Tongue (tissue), 2 donors: ENCODE data around the gene IGFBP7. TPM values are rescaled to one million over a fixed set of nuclear protein-coding genes. Genes with fewer than 3 reads are reported as not detected.
A peak's percentile ranks its signal among the peaks of the same experiment; 100 is the strongest.
"Not testable (repeated sequence)": the region's sequence is repeated elsewhere in the genome, so short reads cannot be mapped to it uniquely, and the experiment has no call there.

ENCODE experiments used
- DNase-seq: peaks from one replicate; pipeline ENCODE4 v3.0.0-alpha.2; 2015
- total RNA-seq: library from RNA; depleted of rRNA; stranded (reverse); fragments of >200 nt; gene quantifications from one replicate; pipeline ENCODE4 v1.2.3, GENCODE V29; 2014

The IGFBP7 gene
- total RNA-seq, 1 donor from 2014 or later: 201 TPM

DNA sequence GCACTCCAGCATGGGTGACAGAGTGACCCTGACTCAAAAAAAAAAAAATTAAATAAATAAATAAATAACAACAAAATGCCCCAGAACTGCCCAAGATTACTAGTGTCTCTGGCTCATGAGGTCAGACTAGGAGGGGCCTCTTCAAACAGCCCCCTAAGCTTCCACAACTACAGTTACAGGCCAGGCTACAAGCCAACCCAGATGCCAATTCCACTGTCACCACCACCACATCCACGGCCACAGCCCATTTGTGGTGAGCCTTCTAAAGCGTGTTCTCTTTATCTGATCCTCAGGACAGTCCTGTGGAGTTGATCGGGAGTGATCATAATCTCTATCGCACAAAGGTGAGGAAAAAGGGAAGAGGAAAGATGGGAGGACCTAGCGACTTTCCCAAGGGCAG is 36.6 kb downstream of the IGFBP7 start:
- no peak for DNase-seq

- no peak for DNase-seq
Measured at GRCh38 chr4:57071326-57071725, 38.9 kb downstream of the IGFBP7 start.

DNA sequence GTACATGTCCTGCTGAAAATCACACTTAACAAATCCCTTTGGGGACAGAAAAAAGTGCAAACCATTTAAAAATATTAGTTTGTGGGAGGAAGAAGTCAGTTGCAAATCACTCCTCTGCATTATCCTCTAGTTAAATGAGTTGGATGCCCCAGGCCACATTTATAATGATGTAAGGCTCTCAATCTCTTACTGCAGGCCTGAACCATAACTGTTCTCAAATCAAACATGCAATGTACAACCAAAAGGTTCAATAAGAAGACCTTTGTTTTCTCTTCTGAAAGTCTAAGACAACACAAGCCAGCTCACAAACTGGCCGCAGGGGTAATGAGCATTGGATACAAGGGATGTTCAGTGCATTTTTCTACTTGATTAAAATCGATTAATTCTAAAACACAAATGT is 39.7 kb downstream of the IGFBP7 start:
- no peak for DNase-seq

DNA sequence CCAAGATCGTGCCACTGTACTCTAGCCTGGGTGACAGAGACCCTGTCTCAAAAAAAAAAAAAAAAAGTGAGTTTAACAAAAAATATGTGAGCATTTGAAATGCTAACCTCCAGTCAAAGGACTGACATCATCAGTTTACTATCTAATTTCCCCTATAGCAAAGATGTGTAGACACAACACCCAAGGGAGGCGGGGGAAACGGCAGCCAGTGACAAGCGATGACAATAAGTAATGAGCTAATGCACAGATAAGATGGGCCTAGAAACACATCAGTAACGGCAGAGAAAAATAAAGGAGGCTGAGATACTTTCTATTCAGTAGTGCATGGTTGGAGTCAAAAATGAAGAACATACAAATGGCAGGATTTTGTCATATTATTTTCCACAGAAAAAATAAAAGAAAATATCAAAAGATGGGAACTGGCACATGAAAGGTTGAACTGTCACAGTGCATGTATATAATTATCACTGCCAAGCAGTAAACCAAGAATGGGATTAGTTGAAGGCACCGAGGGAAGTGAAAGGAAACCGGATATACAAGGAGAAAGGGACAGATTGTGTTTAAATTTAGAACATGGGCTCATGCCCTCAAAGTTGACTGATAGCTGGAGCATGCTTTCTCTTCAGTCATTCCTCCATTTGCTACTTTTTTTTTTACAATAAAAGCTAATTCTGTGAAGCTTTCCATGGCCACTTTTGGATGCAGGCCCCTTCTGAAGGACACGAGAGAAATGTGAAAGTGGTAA is 41.8 kb downstream of the IGFBP7 start:
- DNase-seq: no peak

GRCh38 chr4:57065730-57066482 is 44.3 kb downstream of the IGFBP7 start:
- DNase-seq: no peak

GRCh38 chr4:57064811-57065711 is 45.1 kb downstream of the IGFBP7 start:
- peak; percentile 31 for DNase-seq

DNA sequence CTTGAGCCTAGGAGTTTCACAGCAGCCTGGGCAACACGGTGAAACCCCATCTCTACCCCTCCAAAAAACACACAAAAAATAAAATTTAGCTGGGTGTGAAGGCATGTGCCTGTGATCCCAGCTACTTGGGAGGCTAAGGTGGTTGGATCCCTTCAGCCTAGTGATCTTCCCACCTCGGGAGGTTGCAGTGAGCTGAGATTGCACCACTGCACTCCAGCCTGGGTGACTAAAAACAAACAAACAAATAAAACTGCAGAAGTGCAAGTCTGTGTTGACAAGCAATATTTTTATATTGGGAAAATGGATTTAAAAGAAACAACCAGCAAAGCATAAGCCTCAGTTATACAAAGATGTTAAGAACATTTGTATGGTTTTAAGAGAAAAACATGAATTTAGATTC is 46.1 kb downstream of the IGFBP7 start:
- no peak for DNase-seq

- no peak for DNase-seq
Measured at GRCh38 chr4:57063518-57063917, 46.7 kb downstream of the IGFBP7 start.

- no peak for DNase-seq
Measured at GRCh38 chr4:57061395-57061794, 48.8 kb downstream of the IGFBP7 start.

DNA sequence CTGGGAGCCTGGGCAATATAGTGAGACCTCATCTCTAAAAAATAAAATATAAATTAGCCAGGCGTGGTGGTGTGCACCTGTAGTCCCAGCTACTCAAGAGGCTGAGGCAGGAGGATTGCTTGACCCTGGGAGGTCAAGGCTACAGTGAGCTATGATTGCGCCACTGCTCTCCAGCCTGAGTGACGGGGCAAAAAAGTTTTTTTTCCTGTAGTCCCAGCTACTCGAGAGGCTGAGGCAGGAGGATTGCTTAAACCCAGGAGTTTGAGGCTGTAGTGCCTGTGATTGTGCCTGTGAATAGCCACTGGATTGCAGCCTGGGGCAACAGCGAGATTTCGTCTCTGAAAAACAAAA is 49.5 kb downstream of the IGFBP7 start:
- not testable (repeated sequence) for DNase-seq

- DNase-seq: no peak
Measured at GRCh38 chr4:57059890-57060716, 50.1 kb downstream of the IGFBP7 start.

DNA sequence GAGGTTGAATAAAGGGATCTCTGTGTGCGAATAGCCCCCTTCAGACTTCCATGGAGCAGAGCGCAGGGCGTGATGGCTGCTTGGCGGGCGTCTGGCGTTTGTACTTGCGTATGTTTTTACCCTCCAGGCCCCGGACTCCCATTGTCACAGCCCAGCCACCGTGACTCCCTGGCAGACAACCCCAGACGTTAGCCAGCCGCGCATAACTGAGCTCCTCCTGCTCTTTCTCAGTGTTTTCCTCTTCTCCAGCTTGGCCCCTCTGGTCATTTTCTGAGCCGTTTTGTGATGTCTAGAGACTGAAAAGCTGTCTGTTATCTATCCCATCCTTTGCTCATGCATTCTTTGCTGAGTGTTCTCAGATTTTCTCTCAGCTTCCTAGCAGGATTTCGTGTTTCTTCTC is 54.3 kb downstream of the IGFBP7 start:
- peak; percentile 21 for DNase-seq

DNA sequence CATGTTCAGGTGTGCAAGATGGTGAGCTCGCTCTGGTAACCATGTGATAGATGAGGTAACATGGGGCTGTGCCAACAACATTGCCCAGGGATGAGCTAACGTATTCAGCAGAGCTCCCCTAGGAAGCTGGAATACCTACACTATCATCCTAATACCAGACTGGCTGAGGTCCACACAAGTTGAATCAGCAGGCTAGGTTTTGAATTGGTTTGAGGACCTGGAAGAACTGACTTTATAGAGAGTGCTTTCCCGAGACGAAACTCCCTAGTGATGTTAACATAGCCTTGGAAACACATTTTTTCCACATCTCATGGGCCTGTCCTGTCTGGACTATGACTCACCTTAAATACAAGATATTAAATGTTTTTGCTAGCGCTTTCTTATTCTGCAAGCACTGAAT is 56.7 kb downstream of the IGFBP7 start:
- DNase-seq: no peak

- no peak for DNase-seq
Measured at GRCh38 chr4:57051524-57051923, 58.7 kb downstream of the IGFBP7 start.

DNA sequence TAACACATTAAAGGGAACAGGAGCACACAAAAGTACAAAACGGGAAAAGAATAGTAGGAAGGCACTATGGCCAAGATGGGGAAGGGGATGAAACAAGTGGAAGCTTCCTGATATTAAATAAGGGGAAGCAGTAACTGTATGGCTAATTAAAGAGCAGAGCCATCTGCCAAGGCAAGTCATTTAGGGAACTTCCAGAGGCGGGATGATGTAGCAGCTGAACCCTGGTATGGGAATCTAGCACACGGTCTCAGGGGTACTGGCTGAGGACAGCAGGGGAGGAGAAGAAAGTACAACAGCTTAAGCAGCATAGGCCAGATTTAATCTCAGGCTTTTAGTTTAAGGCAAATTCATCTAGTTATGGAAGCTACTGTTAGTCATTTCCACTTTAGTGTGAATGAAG is 59.1 kb downstream of the IGFBP7 start:
- no peak for DNase-seq

GRCh38 chr4:57048590-57049304 is 61.4 kb downstream of the IGFBP7 start:
- DNase-seq: no peak

DNA sequence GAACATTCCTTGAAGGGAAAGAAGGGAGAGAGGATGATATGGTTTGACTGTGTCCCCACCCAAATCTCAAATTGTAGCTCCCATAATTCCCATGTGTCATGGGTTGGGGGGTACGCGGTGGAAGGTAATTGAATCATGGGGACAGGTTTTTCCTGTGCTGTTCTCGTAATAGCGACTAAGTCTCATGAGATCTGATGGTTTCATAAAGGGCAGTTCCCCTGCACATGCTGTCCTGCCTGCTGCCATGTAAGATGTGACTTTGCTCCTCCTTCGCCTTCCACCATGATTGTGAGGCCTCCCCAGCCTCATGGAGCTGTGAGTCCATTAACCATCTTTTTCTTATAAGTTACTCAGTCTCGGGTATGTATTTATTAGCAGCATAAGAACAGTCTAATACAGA is 63.1 kb downstream of the IGFBP7 start:
- not testable (repeated sequence) for DNase-seq

GRCh38 chr4:57044996-57045395 is 65.2 kb downstream of the IGFBP7 start:
- no peak for DNase-seq

- DNase-seq: peak; percentile 22
Measured at GRCh38 chr4:57044279-57044678, 65.9 kb downstream of the IGFBP7 start.

- peak; percentile 72 for DNase-seq
Measured at GRCh38 chr4:57043347-57044251, 66.6 kb downstream of the IGFBP7 start.
